ENCODE data around the gene C22orf31.
"Not testable (repeated sequence)": the region's sequence is repeated elsewhere in the genome, so short reads cannot be mapped to it uniquely, and the experiment has no call there.

The C22orf31 gene

DNA sequence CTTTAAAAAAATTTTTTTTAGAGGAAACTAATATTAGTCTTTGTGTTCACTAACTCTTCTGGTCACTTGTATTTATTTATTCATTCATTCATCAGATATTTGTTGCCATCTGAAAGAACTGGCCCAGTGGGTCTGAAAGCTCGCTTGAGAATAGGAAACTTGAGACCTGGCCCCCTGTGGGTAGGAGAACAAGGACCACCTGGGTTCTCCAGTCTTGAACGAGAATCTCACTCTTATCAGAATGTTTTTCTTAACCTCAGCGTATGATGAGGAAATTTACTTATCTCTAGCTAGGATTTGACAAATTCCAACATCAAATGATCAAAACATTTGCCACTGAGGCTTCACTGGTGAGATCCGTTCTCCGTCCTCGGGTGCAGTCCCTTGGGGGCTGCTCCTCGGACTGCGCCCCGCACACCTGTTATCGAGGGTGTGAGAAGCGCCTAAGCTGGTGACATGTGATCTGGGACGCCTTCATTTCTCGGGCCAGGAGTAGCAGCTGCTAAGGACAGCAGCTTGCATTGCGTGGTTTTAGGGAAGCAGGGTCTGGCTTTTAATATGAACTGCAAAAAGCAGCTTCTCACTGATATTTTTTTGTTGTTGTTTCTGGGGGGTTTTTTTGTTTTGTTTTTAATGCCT lies 6.3 kb downstream of the C22orf31 start:
- no peak for DNase-seq (ENCODE audit: low read depth in 2 of 2, low spot score in 1 of 2)

DNA sequence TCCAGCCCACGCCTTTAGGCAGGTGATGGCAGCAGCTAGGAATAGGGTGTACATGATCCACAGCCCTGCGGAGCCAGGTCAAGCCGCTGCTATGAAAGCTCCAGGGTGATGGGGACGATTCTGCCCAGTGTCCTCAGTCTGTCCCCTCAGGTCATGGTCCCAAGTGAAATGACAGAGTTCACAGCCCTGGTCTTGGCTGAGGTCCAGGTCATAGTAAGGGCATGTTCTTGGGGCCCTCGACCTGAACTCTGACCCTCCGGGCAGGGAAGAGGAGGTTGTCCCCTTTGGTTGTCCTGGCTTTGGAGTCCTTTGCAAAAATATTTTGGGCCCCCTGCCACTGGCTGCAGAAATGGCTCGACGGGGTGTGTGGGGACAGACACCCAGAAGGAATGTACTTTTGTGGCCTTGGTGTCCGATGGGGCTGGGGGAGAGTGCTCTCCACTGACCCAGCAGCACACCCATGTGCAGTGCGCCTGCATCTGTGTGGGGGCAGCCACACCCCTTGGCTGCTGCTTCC lies 7.3 kb downstream of the C22orf31 start:
- no peak for DNase-seq (ENCODE audit: low read depth in 2 of 2, low spot score in 1 of 2)

DNA sequence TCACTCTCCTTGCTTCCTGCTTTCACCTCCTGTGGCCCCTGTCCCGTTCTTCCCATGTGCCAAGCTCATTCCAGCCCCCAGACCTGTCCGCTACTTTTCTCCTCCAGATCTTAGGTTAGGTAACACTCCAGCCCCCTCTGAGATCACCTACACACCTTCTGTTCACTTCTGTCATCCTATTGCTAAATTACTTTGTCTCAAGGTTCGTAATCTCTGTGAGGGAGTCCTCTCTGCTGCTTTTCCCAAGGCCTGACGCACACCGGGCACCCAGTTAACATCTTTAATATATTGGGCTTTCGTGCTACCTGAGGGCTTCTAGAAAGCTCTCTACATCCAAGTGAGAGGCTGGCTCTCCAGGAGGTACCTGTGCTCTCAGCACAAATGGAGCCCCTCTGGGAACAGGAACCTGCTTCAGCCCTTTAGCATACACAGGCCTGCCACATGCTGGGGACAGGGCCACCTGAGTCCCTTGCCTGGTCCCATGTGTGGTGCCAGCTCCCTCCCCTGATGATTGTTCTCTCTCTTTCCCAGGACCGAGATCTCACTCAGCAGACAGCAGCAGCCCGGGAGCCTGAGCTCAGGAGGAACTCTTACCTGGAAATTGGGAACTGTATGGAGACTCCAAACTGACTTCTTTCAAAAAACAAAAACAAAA lies 8.5 kb downstream of the C22orf31 start:
- no peak for DNase-seq (ENCODE audit: low read depth in 2 of 2, low spot score in 1 of 2)

DNA sequence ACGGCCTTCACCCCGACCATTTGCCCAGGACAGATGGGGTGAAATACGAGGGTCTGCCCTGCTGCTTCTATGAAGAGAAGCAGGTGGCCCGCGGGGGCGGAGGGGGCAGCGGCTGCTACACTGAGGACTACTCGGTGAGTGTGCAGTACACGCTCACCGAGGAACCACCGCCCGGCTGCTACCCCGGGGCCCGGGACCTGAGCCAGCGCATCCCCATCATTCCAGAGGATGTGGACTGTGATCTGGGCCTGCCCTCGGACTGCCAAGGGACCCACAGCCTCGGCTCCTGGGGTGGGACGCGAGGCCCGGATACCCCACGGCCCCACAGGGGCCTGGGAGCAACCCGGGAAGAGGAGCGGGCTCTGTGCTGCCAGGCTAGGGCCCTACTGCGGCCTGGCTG lies 11.2 kb downstream of the C22orf31 start:
- DNase-seq (ENCODE audit: low read depth in 2 of 2, low spot score in 1 of 2) = no peak

DNA sequence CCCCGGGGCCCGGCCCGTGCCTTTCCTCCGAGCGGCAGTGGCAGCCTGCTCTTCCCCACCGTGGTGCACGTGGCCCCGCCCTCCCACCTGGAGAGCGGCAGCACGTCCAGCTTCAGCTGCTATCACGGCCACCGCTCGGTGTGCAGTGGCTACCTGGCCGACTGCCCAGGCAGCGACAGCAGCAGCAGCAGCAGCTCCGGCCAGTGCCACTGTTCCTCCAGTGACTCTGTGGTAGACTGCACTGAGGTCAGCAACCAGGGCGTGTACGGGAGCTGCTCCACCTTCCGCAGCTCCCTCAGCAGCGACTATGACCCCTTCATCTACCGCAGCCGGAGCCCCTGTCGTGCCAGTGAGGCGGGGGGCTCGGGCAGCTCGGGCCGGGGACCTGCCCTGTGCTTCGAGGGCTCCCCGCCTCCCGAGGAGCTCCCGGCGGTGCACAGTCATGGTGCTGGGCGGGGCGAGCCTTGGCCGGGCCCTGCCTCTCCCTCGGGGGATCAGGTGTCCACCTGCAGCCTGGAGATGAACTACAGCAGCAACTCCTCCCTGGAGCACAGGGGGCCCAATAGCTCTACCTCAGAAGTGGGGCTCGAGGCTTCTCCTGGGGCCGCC lies 11.9 kb downstream of the C22orf31 start:
- DNase-seq (ENCODE audit: low read depth in 2 of 2, low spot score in 1 of 2) = no peak

DNA sequence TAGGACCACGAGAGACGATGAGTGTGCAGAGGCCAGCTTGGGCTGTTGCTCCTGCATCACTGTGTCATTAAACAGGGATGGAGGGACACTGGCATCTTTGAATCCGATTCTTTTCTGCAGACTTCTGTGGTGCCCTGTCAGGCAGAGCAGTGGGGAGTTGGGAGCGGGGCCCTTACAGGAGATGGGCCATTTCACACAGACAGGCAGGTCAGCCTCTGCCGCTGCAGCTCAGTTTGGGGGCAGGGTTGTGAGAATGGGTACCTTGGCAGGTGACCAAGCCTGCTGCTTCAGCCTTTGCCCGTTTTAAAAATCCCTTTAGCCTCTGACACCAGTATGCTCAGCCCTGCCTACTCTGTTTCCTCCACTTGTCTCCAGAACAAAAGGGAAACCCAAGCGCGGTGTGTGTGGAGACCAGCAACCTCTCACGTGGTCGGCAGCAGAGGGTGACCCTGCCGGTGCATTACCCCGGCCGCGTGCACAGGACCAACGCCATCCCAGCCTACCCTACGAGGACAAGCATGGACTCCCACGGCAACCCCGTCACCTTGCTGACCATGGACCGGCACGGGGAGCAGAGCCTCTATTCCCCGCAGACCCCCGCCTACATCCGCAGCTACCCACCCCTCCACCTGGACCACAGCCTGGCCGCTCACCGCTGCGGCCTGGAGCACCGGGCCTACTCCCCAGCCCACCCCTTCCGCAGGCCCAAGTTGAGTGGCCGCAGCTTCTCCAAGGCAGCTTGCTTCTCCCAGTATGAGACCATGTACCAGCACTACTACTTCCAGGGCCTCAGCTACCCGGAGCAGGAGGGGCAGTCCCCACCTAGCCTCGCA lies 12.6 kb downstream of the C22orf31 start:
- no peak for DNase-seq (ENCODE audit: low read depth in 2 of 2, low spot score in 1 of 2)

DNA sequence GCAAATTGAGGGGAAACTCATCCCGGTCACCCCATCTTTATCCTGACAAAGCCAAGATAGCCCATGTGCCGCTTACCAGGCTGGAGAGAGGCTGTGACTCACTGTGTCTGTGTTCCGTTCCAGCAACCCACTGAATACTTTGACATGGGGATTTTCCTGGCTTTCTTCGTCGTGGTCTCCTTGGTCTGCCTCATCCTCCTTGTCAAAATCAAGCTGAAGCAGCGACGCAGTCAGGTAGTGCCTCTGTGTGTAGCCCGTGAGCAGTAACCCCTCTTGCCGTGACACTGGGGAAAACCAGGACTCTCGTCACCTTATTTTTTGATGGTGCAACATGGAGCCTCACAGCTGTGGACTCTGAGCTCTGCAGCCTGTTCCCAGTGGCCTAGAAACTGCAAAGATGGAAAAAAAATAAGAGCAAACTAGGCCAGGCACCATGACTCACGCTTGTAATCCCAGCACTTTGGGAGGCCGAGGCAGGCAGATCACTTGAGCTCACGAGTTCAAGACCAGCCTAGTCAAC lies 16.9 kb downstream of the C22orf31 start:
- no peak for DNase-seq (ENCODE audit: low read depth in 2 of 2, low spot score in 1 of 2)

DNA sequence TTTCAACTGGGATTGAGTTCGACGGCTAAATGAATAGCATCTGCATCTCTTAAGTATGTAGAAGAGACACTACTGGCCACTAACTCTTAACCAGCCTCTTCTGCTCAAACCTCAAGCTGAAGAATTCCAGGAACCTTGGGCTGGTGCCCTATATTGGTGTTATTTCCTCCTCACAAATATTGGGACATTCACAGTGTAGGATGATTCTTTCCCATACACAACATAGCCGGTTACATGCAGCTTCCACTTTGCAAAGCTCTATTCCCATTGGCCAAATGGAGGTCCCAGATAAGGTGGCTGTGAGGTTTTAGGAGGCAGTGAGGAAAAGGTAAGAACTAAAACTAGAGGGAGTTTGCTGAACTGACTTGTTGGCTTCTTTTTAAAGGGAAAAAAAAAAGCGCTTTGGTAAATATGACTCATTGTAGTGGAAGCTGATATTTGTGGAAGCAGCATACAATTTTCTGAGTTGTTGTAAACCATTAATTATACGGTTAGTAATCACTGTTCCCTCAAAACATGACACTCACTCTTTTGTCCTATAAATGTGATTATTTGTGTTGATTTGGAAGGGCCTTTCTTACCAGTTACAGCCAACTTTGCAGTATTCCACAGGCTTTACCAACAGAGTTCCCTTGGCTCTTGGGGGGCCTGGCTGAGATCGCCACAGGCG lies 17.6 kb downstream of the C22orf31 start:
- no peak for DNase-seq (ENCODE audit: low read depth in 2 of 2, low spot score in 1 of 2)

DNA sequence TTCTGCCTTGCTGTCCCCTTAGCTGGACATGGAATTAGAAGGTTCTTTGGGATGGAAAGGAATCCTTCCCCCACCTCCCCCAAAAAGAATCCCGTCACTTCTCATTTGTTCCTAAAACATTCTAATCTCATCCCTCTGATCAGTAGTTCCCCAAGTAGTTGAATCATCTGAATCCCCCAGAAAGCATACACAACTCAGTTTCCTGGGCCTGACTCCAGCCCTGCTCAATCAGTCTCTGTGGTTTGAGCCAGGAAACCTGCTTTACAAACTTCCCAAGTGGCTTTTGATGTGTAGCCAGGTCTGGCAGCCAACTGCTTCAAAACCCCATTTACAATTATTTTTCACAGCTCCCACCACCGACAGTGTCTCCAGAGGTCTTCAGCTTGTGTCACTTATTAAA lies 20.2 kb downstream of the C22orf31 start:
- no peak for DNase-seq (ENCODE audit: low read depth in 2 of 2, low spot score in 1 of 2)

DNA sequence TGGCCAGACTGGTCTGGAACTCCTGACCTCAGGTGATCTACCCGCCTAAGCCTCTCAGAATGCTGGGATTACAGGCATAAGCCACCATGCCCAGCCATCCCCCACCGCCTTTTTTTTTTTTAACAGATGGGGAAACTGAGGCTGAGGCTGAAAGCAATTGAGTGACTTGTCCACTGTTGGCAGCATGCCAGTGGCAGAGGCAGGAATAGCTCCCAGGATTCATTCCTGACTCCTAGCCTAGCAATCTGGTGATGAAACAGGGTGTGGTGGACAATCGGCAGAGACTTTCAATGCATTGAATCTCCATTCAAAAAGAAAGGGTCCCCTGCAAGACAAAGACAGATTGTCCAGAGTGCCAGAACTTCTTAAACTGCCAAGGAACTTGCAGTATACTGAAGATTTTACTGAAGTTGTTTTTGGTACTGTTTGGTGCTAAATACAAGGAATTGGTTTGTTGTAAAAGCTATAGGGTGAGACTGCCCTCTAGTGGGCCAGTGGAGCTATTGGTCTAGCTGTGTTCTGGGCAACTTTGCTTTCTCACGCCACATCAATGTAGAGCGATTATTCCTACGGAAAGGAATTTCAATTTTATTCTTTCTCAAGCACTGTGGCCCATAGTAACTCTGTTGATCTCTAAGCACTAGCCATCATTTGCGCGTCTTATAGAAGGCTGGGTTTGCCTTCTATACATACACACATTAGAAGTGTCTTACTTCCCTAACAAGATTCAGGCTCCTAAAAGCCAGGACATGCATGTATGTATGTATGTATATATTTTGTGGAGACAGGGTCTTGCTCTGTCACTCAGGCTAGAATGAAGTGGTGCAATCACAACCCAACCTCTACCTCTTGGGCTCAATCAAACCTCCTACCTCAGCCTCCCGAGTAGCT lies 21.0 kb downstream of the C22orf31 start:
- DNase-seq (ENCODE audit: low read depth in 2 of 2, low spot score in 1 of 2) = peak; percentile 35 to 41

DNA sequence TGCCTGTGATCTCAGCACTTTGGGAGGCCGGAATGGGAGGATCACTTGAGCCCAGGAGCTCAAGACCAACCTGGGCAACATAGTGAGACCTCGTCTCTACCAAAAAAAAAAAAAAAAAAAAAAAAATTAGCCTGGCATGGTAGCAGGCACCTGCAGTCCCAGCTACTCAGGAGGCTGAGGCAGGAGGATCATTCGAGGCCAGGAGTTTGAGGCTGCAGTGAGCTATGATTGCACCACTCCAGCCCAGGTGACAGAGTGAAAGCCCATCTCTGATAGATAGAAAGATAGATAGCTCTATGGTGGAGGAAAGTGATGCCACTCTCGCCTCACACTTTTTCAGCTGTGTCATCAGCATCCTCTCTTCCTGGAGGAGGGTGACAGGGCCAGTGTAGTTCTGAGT lies 21.9 kb downstream of the C22orf31 start:
- DNase-seq (ENCODE audit: low read depth in 2 of 2, low spot score in 1 of 2) = not testable (repeated sequence)

DNA sequence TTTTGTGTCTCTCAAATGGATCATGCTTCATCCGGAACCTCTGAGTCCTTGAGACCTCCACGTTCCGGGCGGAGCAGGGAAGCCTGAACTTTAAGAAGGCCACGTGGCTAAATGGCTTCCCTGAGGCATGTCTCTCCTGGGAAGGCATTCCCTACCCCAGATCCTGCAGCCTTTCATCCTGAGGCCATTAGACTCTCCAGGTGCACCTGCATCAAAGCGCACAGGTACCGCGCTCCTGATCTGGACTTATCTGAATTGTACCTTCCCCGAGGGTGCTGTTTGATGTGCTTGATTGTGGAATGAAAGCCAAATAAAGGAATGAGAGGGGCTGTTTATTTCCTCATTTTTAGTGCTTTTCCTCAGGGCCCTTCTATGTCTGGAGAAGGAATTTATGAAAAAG lies 22.5 kb downstream of the C22orf31 start:
- no peak for DNase-seq (ENCODE audit: low read depth in 2 of 2, low spot score in 1 of 2)

DNA sequence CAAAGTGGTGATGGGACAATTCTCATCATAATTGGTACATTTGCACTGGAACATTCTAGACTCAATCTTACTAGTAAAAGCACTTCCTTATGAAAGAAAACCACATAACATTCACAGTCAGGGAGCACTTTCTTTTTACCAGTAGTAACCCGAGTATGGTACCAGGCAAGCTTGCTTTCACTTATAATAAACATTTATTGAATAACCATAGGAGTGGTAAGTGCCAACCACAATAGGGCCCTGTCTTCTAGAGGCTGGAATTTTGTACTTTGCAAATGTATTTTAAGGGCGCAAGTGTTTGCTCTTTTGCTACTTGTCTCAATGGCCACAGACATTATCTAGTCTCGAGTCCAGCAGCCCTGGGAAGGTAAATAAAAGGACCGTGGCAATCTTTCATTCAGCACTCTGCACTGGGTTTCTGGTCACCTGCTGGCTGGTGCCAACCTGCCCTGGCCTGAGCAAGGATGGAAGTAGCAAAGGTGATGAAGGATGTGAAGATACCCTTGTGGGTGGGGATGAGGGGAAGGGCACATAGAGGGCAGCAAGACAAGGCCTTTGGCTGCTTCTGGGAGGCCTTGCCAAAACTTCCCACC lies 24.2 kb downstream of the C22orf31 start:
- DNase-seq (ENCODE audit: low read depth in 2 of 2, low spot score in 1 of 2) = no peak

DNA sequence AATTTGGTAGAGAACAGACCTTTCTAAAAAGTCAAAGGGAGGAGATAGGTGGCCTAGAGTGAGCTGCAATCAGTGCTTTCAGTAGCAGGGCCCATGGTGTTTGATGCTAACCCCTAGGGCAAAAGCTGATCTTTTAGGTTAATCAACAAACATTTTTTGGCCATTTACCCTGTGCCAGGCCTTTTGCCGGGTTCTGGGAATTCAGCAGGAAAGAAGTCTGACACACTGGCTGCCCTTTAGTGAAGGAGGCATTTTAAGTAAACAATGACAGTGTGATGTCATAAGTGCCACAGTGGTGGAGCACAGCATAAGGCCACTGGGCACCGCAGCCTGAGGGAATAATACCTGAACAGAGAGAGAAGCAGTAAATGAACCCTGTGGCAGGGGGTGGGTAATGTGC lies 29.0 kb downstream of the C22orf31 start:
- DNase-seq (ENCODE audit: low read depth in 2 of 2, low spot score in 1 of 2) = no peak

DNA sequence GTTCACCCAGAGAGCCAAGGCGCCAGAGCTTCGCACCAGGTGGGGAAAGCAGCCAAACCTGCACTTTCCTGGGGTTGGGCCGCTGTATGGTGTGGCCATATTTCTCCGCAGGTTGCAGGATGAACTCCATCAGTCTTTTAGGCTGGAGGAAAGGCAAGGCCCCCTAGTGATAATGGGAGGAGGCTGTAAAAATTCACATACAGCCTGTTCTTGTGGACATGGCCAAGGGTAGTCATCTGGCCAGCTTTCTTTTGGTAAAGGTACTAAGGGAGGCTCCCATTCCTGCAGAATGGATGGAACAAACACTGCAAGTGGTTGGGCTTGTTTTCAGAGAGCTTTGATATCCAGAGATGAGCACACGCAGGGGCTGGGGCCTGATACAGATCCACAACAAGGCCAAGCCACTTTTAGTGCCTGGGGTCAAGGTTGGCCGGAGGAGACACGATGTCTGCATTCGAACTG lies 29.6 kb downstream of the C22orf31 start:
- DNase-seq (ENCODE audit: low read depth in 2 of 2, low spot score in 1 of 2) = no peak

DNA sequence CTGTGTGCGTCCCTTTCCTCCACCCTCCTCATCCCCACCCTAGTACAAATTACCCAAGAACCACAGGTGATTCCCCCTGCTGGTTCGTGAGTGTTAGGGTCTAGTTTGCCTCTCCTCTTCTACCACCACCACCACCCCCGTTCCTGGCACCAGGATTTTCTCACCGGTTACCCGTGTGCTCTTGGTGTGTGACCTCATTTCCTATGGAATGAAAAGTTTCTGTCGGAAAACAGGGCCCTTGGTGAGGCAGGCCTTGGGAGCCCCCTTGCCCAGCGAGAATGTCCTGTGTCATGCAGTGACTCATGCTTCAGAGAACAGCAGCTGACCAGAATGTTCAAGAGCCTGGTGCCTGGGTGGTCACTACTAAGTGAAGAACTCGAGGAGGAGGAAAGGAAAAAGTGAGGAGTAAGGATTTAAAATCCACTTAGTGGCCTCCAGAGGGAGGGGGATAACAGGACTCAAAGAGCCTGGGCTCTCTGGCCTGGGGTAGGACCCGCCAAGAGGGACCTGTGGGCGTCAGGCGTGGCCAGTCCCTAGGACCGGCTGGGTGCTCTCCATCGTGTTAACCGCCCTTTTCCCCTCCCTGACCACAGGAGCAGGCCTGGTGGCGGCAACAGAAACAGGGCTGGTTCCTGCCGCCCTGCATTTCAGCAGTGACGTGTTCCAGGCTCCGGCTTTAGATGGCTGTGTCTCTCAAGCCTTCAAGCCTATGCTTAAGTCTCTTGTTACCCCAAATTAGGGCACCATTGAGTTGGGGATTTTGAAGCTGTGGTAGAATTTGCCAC lies 30.2 kb downstream of the C22orf31 start:
- no peak for DNase-seq (ENCODE audit: low read depth in 2 of 2, low spot score in 1 of 2)

DNA sequence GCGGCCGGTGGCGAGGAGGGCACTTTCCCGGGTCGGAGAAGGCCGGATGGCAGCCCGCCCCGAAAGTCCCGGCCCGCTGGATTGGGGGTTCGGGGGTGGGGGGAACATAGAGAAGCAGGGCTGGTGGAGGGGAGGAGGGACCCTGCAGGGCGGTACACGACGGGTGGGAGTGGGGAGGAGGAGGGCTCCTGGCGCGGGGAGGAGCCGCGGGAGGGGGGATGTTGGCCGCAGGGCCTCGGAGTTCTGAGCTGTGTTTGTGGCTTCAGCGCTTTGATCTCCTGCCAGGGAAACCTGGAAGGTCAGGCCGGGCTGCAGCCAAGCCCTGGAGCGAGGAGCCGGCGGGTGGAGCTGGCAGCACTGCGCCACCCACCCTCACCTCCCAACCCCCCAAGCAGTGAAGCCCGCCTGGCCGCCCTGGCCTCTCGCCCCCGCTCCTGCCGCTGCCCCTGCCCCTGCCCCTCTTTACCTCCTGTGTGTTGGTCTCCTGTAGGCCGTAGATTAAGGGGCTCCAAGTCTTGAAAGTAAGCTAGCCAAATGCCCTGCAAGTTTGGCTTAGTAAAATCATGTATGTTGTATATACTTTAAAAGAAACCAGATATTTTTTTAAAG lies 30.9 kb downstream of the C22orf31 start:
- no peak for DNase-seq (ENCODE audit: low read depth in 2 of 2, low spot score in 1 of 2)

DNA sequence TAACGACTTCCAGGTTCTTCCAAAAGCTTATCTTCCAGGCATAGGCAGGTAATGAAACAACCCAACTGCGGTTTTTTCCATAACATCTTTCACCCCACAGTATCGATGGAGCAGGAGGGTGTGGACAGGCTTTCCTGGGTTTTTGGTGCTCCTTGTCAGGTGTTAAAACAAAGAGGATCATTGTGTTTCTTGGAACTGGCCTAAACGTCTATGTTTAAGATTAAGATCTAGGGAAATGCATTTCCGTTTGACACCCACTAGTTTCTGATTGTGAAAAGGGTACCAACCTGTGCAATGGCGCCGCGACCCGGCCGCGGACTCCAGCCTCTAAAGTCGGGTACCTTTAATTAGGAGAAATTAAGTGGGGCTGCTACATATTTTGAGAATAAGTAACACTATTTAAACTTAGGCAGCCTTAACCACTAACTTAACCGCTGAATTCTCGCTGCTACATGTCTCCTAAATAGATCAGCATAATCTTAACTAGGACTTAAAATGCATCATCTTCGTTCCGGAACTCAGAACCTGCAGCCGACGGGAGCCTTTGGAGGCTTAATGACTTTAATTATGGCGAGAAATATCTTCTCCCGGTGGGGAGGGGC lies 31.5 kb downstream of the C22orf31 start:
- DNase-seq (ENCODE audit: low read depth in 2 of 2, low spot score in 1 of 2) = no peak

Measured in stimulated activated CD8-positive, alpha-beta memory T cell treated with anti-CD3 and anti-CD28 coated beads, Interleukin-4, amount 100 ng/mL, for 1 hour (primary cell).